OCI-LY1 (cell line): ENCODE data around the gene LITAFD.
A peak's percentile ranks its signal among the peaks of the same experiment; 100 is the strongest.
"Not testable (repeated sequence)": the region's sequence is repeated elsewhere in the genome, so short reads cannot be mapped to it uniquely, and the experiment has no call there.

Experiments
- H2AFZ ChIP-seq: fragments of 200-600 bp; sonication (generic), shearing (Covaris generic); 2 replicates; pipeline ENCODE4 v1.6.0; 2014; ENCODE audit warnings: antibody characterized with exemption, mild to moderate bottlenecking, low read length
- H3F3A ChIP-seq: fragments of 200-600 bp; sonication (generic), shearing (Covaris generic); 2 replicates; pipeline ENCODE4 v1.6.0; 2014; ENCODE audit warnings: mild to moderate bottlenecking, antibody characterized with exemption, low read length, moderate library complexity; ENCODE audit not compliant: insufficient read depth
- H3K27ac ChIP-seq: fragments of 200-600 bp; sonication (generic); 2 replicates; pipeline ENCODE4 v1.5.1; 2014; ENCODE audit warnings: low read length, mixed run types, mild to moderate bottlenecking, low read depth; ENCODE audit not compliant: poor library complexity, severe bottlenecking
- H3K27me3 ChIP-seq: fragments of 200-600 bp; sonication (generic); 2 replicates; pipeline ENCODE4 v1.6.0; 2014; ENCODE audit warnings: antibody characterized with exemption, mild to moderate bottlenecking, low read length, moderate library complexity; ENCODE audit not compliant: insufficient read depth
- H3K36me3 ChIP-seq: fragments of 200-600 bp; sonication (generic); 2 replicates; pipeline ENCODE4 v1.6.1; 2014; ENCODE audit warnings: mild to moderate bottlenecking, antibody characterized with exemption, low read length, moderate library complexity, mixed read lengths; ENCODE audit not compliant: insufficient read depth
- H3K4me1 ChIP-seq: fragments of 200-600 bp; sonication (generic); 2 replicates; pipeline ENCODE4 v1.5.1; 2014; ENCODE audit warnings: mild to moderate bottlenecking, low read length, moderate library complexity; ENCODE audit not compliant: insufficient read depth, severe bottlenecking
- H3K4me2 ChIP-seq: fragments of 200-600 bp; sonication (generic), shearing (Covaris generic); 2 replicates; pipeline ENCODE4 v1.6.1; 2014; ENCODE audit warnings: low read length
- H3K4me3 ChIP-seq: fragments of 200-600 bp; sonication (generic); 2 replicates; pipeline ENCODE4 v1.5.1; 2014; ENCODE audit warnings: low read length, low read depth, mild to moderate bottlenecking, mixed read lengths; ENCODE audit not compliant: poor library complexity, severe bottlenecking
- H3K79me2 ChIP-seq: fragments of 200-600 bp; shearing (Covaris generic); 2 replicates; pipeline ENCODE4 v1.6.1; 2016; ENCODE audit warnings: mixed run types, low read length, mixed read lengths; ENCODE audit not compliant: insufficient read depth
- H3K9ac ChIP-seq: fragments of 200-600 bp; sonication (generic), shearing (Covaris generic); 2 replicates; pipeline ENCODE4 v1.6.1; 2014; ENCODE audit warnings: mild to moderate bottlenecking, low read length, mixed read lengths
- H3K9me2 ChIP-seq: fragments of 200-600 bp; sonication (generic), shearing (Covaris generic); 2 replicates; pipeline ENCODE4 v1.6.1; 2014; ENCODE audit warnings: low read depth, mild to moderate bottlenecking, low read length, mixed read lengths
- H3K9me3 ChIP-seq: fragments of 200-600 bp; shearing (Covaris generic); 2 replicates; pipeline ENCODE4 v1.6.1; 2014; ENCODE audit warnings: low read length, mixed read lengths
- H4K20me1 ChIP-seq: fragments of 200-600 bp; sonication (generic), shearing (Covaris generic); 2 replicates; pipeline ENCODE4 v1.6.0; 2016; ENCODE audit warnings: mild to moderate bottlenecking, low read length; ENCODE audit not compliant: insufficient read depth
- CTCF ChIP-seq: fragments of 200-600 bp; sonication (generic), shearing (Covaris generic); IDR thresholded peaks from 2 replicates; pipeline ENCODE4 v1.5.1; 2017; ENCODE audit warnings: mild to moderate bottlenecking, antibody characterized with exemption, low read length, moderate library complexity, mixed read lengths
- EZH2 ChIP-seq: fragments of 200-600 bp; sonication (generic), shearing (Covaris generic); IDR thresholded peaks from 2 replicates; pipeline ENCODE4 v1.8.0; 2017; ENCODE audit warnings: borderline replicate concordance, mixed run types, mild to moderate bottlenecking, antibody characterized with exemption, low read length, moderate library complexity, mixed read lengths

LITAFD gene

GRCh38 chr16:8882041-8882617 lies at the start of gene LITAFD:
LITAFD (plus strand) TSS chr16:8882351; CDS start chr16:8884356, 2,005 bp downstream.
- H3K79me2 ChIP-seq: no peaks in the 10 kb centered on the region
- H3K4me2 ChIP-seq: no peak within 1 kb of the TSS

DNA sequence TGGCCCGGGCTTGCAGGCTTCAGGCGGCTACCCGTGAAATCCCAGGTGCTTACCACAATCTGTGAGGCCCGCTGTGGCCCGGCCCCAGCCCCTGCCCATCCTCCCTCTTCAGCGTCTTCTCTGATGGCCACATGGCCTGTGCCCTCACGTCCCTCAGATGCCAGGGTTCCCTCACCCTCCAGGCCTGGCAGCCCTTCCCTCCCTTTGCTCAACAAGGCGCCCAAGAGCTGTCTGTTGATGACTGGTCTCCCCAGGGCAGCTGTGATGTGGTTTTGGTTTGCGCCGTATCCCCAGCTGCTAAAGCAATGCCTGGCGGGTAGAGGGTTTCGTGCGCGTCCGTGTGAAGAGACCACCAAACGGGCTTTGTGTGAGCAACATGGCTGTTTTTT lies 49.4 kb upstream of the LITAFD start:
- H3K4me3 ChIP-seq: peak overlapping the region; percentile 23
- no peak overlapping the region for H2AFZ ChIP-seq
- H3K9ac ChIP-seq: peak overlapping the region; percentile 43; the same call in 1 of the 2 replicates
- H3K36me3 ChIP-seq: peaks cover 48% of the 10 kb centered on the region
- H3K9me3 ChIP-seq: no peaks in the 10 kb centered on the region
- no peaks in the 10 kb centered on the region for H4K20me1 ChIP-seq
- no peaks in the 10 kb centered on the region for H3K27me3 ChIP-seq
- H3K9me2 ChIP-seq: no peaks in the 10 kb centered on the region
- H3K4me2 ChIP-seq: peak overlapping the region; percentile 55; the same call in 1 of the 2 replicates
- H3K4me1 ChIP-seq: peaks cover 17% of the 10 kb centered on the region
- no peak for TF ChIP-seq EZH2
- H3K79me2 ChIP-seq: no peaks in the 10 kb centered on the region
- H3F3A ChIP-seq: no peaks in the 10 kb centered on the region
- H3K27ac ChIP-seq: peak overlapping the region; percentile 75

More at GRCh38 chr16:8882041-8882617, at the start of gene LITAFD:
- H3K9me3 ChIP-seq: no peaks in the 10 kb centered on the region
- no peaks in the 10 kb centered on the region for H4K20me1 ChIP-seq
- H3K4me3 ChIP-seq: no peak within 1 kb of the TSS
- peaks cover 7% of the 10 kb centered on the region for H3K4me1 ChIP-seq
- H3K9me2 ChIP-seq: no peaks in the 10 kb centered on the region
- no peak within 1 kb of the TSS for H3K27ac ChIP-seq
- H2AFZ ChIP-seq: no peak within 1 kb of the TSS
- no peak within 1 kb of the TSS for H3K9ac ChIP-seq
- no peaks in the 10 kb centered on the region for H3F3A ChIP-seq
- TF ChIP-seq EZH2 (no peak), CTCF (no peak)
- no peaks in the 10 kb centered on the region for H3K27me3 ChIP-seq
- peaks cover under 1% of the 10 kb centered on the region; the same call in 1 of the 2 replicates for H3K36me3 ChIP-seq

- H3K79me2 ChIP-seq, H3K9me3 ChIP-seq, H3K9ac ChIP-seq, H3F3A ChIP-seq, H4K20me1 ChIP-seq, H3K27me3 ChIP-seq, H3K4me3 ChIP-seq, H3K36me3 ChIP-seq, H3K9me2 ChIP-seq, H3K27ac ChIP-seq, H3K4me2 ChIP-seq, H2AFZ ChIP-seq: not testable (repeated sequence)
- peaks cover 10% of the 10 kb centered on the region for H3K4me1 ChIP-seq
Measured at GRCh38 chr16:8836797-8837196, 45.4 kb upstream of the LITAFD start.

DNA sequence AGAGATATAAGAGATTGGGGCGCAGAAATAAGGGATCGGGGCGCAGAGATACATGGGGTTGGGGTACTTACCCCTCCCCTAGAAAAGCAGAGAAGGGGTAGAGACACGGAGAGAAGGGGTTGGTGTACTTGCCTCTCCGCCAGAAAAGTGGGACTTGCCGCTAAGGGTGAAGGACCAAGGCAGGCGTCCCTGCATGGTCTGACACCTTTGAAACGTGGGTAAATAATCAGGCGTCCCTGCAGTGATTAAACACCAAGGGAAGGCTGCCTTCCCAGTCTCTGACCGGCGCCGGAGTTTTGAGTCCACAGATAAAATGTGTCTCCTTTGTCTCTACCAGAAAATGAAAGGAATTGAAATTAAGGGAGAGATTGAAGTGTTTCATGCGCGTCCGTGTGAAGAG lies 44.6 kb upstream of the LITAFD start:
- H3K79me2 ChIP-seq, H3F3A ChIP-seq, H3K4me1 ChIP-seq, H2AFZ ChIP-seq, H3K27ac ChIP-seq, H3K36me3 ChIP-seq, H3K27me3 ChIP-seq, H3K4me2 ChIP-seq, H3K9ac ChIP-seq, H3K9me3 ChIP-seq, H4K20me1 ChIP-seq, H3K9me2 ChIP-seq, H3K4me3 ChIP-seq: not testable (repeated sequence)

- H3K9ac ChIP-seq, H4K20me1 ChIP-seq, H3K79me2 ChIP-seq, H3K9me2 ChIP-seq, H3K4me2 ChIP-seq, H3K4me1 ChIP-seq, H3F3A ChIP-seq, H3K27ac ChIP-seq, H2AFZ ChIP-seq, H3K27me3 ChIP-seq, H3K9me3 ChIP-seq, H3K4me3 ChIP-seq: not testable (repeated sequence)
- H3K36me3 ChIP-seq: peaks cover 10% of the 10 kb centered on the region; the same call in 1 of the 2 replicates
Measured at GRCh38 chr16:8842016-8842415, 40.1 kb upstream of the LITAFD start.

- not testable (repeated sequence) for H3K27me3 ChIP-seq, H2AFZ ChIP-seq, H3K4me1 ChIP-seq, H3K79me2 ChIP-seq, H3K27ac ChIP-seq, H3F3A ChIP-seq, H3K9ac ChIP-seq, H3K4me2 ChIP-seq, H3K4me3 ChIP-seq, H4K20me1 ChIP-seq, H3K9me2 ChIP-seq, H3K9me3 ChIP-seq
- peaks cover 22% of the 10 kb centered on the region; the same call in 1 of the 2 replicates for H3K36me3 ChIP-seq
Measured at GRCh38 chr16:8843296-8843695, 38.9 kb upstream of the LITAFD start.
